Astrocyte (in vitro differentiated cells and primary cell): ENCODE measurements around the gene KIF1B. TPM values are rescaled to one million over a fixed set of nuclear protein-coding genes. Genes with fewer than 3 reads are reported as not detected.
A peak's percentile ranks its signal among the peaks of the same experiment; 100 is the strongest.

Experiments
- DNase-seq: peaks from one replicate; pipeline ENCODE4 v3.0.0-alpha.2; 2010; ENCODE audit warnings: low read depth
- FAIRE-seq: peaks from 2 replicates; lab custom pipeline; 2011; peaks lifted over from hg19 to GRCh38; lab: Jason Lieb, UNC
- H2AFZ ChIP-seq: 2 replicates; pipeline ENCODE4 v1.6.0; 2012; ENCODE audit warnings: low read depth, low read length, inconsistent platforms
- H3K27ac ChIP-seq: 2 replicates; pipeline ENCODE4 v1.5.1; 2011; ENCODE audit warnings: low read depth, low read length, inconsistent platforms
- H3K27me3 ChIP-seq: 2 replicates; pipeline ENCODE4 v1.6.0; 2011; ENCODE audit warnings: low read length, inconsistent platforms; ENCODE audit not compliant: insufficient read depth
- H3K36me3 ChIP-seq: 2 replicates; pipeline ENCODE4 v1.5.1; 2011; ENCODE audit warnings: low read length, inconsistent platforms; ENCODE audit not compliant: insufficient read depth
- H3K4me1 ChIP-seq: 2 replicates; pipeline ENCODE4 v1.5.1; 2011; ENCODE audit warnings: low read length, inconsistent platforms; ENCODE audit not compliant: insufficient read depth
- H3K4me2 ChIP-seq: 2 replicates; pipeline ENCODE4 v1.6.0; 2012; ENCODE audit warnings: low read length, inconsistent platforms
- H3K4me3 ChIP-seq: 2 replicates; pipeline ENCODE4 v1.5.1; 2011; ENCODE audit warnings: low read depth, mild to moderate bottlenecking, low read length, inconsistent platforms; ENCODE audit not compliant: insufficient read depth
- H3K79me2 ChIP-seq: 2 replicates; pipeline ENCODE4 v1.6.0; 2012; ENCODE audit warnings: mild to moderate bottlenecking, low read length, inconsistent platforms; ENCODE audit not compliant: insufficient read depth
- H3K9ac ChIP-seq: 2 replicates; pipeline ENCODE4 v1.6.0; 2012; ENCODE audit warnings: mild to moderate bottlenecking, low read length, inconsistent platforms
- H3K9me3 ChIP-seq: 2 replicates; pipeline ENCODE4 v1.5.1; 2012; ENCODE audit warnings: low read depth, mild to moderate bottlenecking, low read length, inconsistent platforms; ENCODE audit not compliant: insufficient read depth
- H4K20me1 ChIP-seq: 2 replicates; pipeline ENCODE4 v1.6.0; 2012; ENCODE audit warnings: low read length, inconsistent platforms; ENCODE audit not compliant: insufficient read depth
- H3K27ac Mint-ChIP-seq: one replicate; pipeline ENCODE4 v1.8.0; 2021; ENCODE audit warnings: mild to moderate bottlenecking, mixed read lengths; ENCODE audit not compliant: unreplicated experiment
- H3K27me3 Mint-ChIP-seq: one replicate; pipeline ENCODE4 v1.8.0; 2021; ENCODE audit warnings: low read depth, mixed read lengths; ENCODE audit not compliant: unreplicated experiment
- H3K36me3 Mint-ChIP-seq: one replicate; pipeline ENCODE4 v1.8.0; 2021; ENCODE audit warnings: low read depth, mixed read lengths; ENCODE audit not compliant: unreplicated experiment
- H3K4me1 Mint-ChIP-seq: one replicate; pipeline ENCODE4 v1.8.0; 2021; ENCODE audit warnings: low read depth, mixed read lengths; ENCODE audit not compliant: unreplicated experiment
- H3K4me3 Mint-ChIP-seq: one replicate; pipeline ENCODE4 v1.8.0; 2021; ENCODE audit warnings: mild to moderate bottlenecking, moderate library complexity, mixed read lengths; ENCODE audit not compliant: unreplicated experiment
- H3K9me3 Mint-ChIP-seq: one replicate; pipeline ENCODE4 v1.8.0; 2021; ENCODE audit warnings: mild to moderate bottlenecking, mixed read lengths; ENCODE audit not compliant: unreplicated experiment
- CTCF ChIP-seq: IDR thresholded peaks from 2 replicates; pipeline ENCODE4 v1.5.1; 2011; ENCODE audit warnings: low read depth, mild to moderate bottlenecking, inconsistent platforms, low read length, moderate library complexity; ENCODE audit not compliant: insufficient read depth
- EZH2 ChIP-seq: IDR thresholded peaks from 2 replicates; pipeline ENCODE4 v1.6.1; 2012; ENCODE audit warnings: mild to moderate bottlenecking, low read length, inconsistent platforms; ENCODE audit not compliant: insufficient read depth
- total RNA-seq: library from RNA; stranded (reverse); gene quantifications from 2 replicates; pipeline ENCODE4 v1.2.1, GENCODE V29; 2021

The KIF1B gene
- total RNA-seq, 1 donor from 2014 or later = 75.9 TPM

- H3K4me3 ChIP-seq = no peak overlapping the region
- Mint-ChIP-seq H3K4me1 (peaks cover 6% of the 10 kb centered on the region), H3K9me3 (no peaks in the 10 kb centered on the region), H3K27ac (no peak overlapping the region), H3K36me3 (peaks cover 9% of the 10 kb centered on the region), H3K27me3 (no peaks in the 10 kb centered on the region), H3K4me3 (no peak overlapping the region)
- H3K79me2 ChIP-seq = peaks cover 6% of the 10 kb centered on the region
- FAIRE-seq = no peak
- TF ChIP-seq CTCF = no peak
- TF ChIP-seq EZH2 = no peak
- H4K20me1 ChIP-seq = peaks cover 3% of the 10 kb centered on the region
- H3K9me3 ChIP-seq = no peaks in the 10 kb centered on the region
- DNase-seq = no peak
- H3K9ac ChIP-seq = no peak overlapping the region
- no peak overlapping the region for H3K27ac ChIP-seq
- no peaks in the 10 kb centered on the region for H3K27me3 ChIP-seq
- H3K4me1 ChIP-seq = no peaks in the 10 kb centered on the region
- no peak overlapping the region for H2AFZ ChIP-seq
- H3K36me3 ChIP-seq = peaks cover 26% of the 10 kb centered on the region
- H3K4me2 ChIP-seq = no peak overlapping the region
Observed at GRCh38 chr1:10265027-10265426, 54.7 kb downstream of the KIF1B start.

- H3K27me3 ChIP-seq = no peaks in the 10 kb centered on the region
- no peak overlapping the region for H3K27ac ChIP-seq
- H3K9me3 ChIP-seq = no peaks in the 10 kb centered on the region
- H3K36me3 ChIP-seq = peaks cover 26% of the 10 kb centered on the region
- peaks cover 6% of the 10 kb centered on the region for H3K4me1 Mint-ChIP-seq
- no peak overlapping the region for H3K4me2 ChIP-seq
- FAIRE-seq (no peak), DNase-seq (no peak)
- no peaks in the 10 kb centered on the region for H3K4me1 ChIP-seq
- no peaks in the 10 kb centered on the region for H3K27me3 Mint-ChIP-seq
- H3K4me3 ChIP-seq = no peak overlapping the region
- H3K9me3 Mint-ChIP-seq = no peaks in the 10 kb centered on the region
- peaks cover 6% of the 10 kb centered on the region for H3K79me2 ChIP-seq
- no peak for TF ChIP-seq EZH2
- no peak for TF ChIP-seq CTCF
- peaks cover 9% of the 10 kb centered on the region for H3K36me3 Mint-ChIP-seq
- no peak overlapping the region for H3K27ac Mint-ChIP-seq
- H2AFZ ChIP-seq = no peak overlapping the region
- peaks cover 3% of the 10 kb centered on the region for H4K20me1 ChIP-seq
- no peak overlapping the region for H3K4me3 Mint-ChIP-seq
- no peak overlapping the region for H3K9ac ChIP-seq
Observed at GRCh38 chr1:10265900-10266299, 55.5 kb downstream of the KIF1B start.

GRCh38 chr1:10267319-10267718 is 56.9 kb downstream of the KIF1B start:
- FAIRE-seq = no peak
- no peak overlapping the region for H3K27ac Mint-ChIP-seq
- no peak overlapping the region for H3K4me3 Mint-ChIP-seq
- Histone ChIP-seq H3K4me2 (no peak overlapping the region), H3K4me3 (no peak overlapping the region), H3K4me1 (no peaks in the 10 kb centered on the region), H4K20me1 (peaks cover 3% of the 10 kb centered on the region), H3K36me3 (peaks cover 32% of the 10 kb centered on the region), H3K27ac (no peak overlapping the region), H3K27me3 (no peaks in the 10 kb centered on the region), H2AFZ (no peak overlapping the region), H3K79me2 (peaks cover 12% of the 10 kb centered on the region), H3K9me3 (no peaks in the 10 kb centered on the region), H3K9ac (no peak overlapping the region)
- H3K4me1 Mint-ChIP-seq = peaks cover 6% of the 10 kb centered on the region
- peaks cover 9% of the 10 kb centered on the region for H3K36me3 Mint-ChIP-seq
- no peaks in the 10 kb centered on the region for H3K9me3 Mint-ChIP-seq
- H3K27me3 Mint-ChIP-seq = no peaks in the 10 kb centered on the region
- DNase-seq = peak; percentile 69
- TF ChIP-seq EZH2 (no peak), CTCF (no peak)
